Omental fat pad (tissue), 4 donors: ENCODE results near the gene RHOC. TPM values are rescaled to one million over a fixed set of nuclear protein-coding genes. Genes with fewer than 3 reads are reported as not detected.

ENCODE experiments used
- ATAC-seq: fragments of 150-250 bp; one replicate; pipeline ENCODE4 v1.9.1; 2016; ENCODE audit warnings: mild to moderate bottlenecking, moderate library complexity; ENCODE audit not compliant: low FRiP score
- DNase-seq: peaks from one replicate; pipeline ENCODE4 v3.0.0-alpha.2; 2019; ENCODE audit warnings: low spot score
- total RNA-seq, 4 donors: library from RNA; depleted of rRNA; stranded (reverse); fragments of >200 nt; gene quantifications; one replicate each; pipeline ENCODE4 v1.1.0, GENCODE V29; 2016
- TF ChIP-seq, protein P1 (sequence below), 3 donors: fragments of 450-650 bp; IDR thresholded peaks; one replicate each; pipeline ENCODE4 v1.5.1; 2016 to 2017; ENCODE audit warnings: antibody characterized with exemption in 3 of 3, mild to moderate bottlenecking in 3 of 3, moderate library complexity in 2 of 3

RHOC gene
- total RNA-seq, result 100 to 1,000 TPM; 219 to 307 (median 299) TPM

DNA sequence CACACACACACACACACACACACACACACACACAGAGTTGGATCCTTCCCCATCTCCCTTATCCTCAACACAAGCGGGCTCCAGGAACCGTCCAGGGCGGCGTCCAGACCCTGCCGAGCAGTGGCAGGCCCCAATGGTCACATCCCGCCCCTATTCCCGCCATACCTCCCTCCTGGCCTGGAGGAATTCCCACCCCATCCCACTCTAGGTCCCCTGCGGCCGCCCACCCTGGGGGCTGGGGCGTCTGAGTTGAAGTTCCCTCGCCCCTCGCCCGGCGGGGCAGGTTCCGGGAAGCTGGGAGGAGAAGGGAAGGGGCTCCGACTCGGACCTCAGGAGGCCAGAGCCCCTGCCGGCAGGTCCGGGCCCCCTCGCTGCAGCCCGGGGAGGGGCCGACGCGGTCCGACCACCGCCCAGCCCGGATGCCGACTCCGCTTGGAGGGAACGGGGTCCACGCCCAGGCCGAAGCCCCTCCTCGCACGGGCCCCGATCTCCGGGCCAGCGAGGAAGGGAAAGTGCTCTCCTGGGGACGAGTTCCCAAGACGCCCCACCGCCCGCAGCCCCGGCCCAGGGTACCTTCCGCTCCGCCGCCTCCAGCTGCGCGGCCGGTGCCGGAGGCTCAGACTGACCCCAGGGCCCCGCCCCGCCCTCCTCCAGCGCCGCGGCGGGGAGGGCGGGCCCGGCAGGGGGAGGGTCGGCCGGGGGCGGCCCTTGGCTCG lies at the start of gene RHOC:
TSS of gene RHOC (minus strand) at position 623 of the 716 bp plus-strand sequence. CDS start 3,328 bp downstream, outside the sequence.
- DNase-seq (no peak), ATAC-seq (peak; percentile 66)
- TF ChIP-seq, protein P1, sequence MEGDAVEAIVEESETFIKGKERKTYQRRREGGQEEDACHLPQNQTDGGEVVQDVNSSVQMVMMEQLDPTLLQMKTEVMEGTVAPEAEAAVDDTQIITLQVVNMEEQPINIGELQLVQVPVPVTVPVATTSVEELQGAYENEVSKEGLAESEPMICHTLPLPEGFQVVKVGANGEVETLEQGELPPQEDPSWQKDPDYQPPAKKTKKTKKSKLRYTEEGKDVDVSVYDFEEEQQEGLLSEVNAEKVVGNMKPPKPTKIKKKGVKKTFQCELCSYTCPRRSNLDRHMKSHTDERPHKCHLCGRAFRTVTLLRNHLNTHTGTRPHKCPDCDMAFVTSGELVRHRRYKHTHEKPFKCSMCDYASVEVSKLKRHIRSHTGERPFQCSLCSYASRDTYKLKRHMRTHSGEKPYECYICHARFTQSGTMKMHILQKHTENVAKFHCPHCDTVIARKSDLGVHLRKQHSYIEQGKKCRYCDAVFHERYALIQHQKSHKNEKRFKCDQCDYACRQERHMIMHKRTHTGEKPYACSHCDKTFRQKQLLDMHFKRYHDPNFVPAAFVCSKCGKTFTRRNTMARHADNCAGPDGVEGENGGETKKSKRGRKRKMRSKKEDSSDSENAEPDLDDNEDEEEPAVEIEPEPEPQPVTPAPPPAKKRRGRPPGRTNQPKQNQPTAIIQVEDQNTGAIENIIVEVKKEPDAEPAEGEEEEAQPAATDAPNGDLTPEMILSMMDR (IDR thresholded peaks at IDR 0.05), result no peak

DNA sequence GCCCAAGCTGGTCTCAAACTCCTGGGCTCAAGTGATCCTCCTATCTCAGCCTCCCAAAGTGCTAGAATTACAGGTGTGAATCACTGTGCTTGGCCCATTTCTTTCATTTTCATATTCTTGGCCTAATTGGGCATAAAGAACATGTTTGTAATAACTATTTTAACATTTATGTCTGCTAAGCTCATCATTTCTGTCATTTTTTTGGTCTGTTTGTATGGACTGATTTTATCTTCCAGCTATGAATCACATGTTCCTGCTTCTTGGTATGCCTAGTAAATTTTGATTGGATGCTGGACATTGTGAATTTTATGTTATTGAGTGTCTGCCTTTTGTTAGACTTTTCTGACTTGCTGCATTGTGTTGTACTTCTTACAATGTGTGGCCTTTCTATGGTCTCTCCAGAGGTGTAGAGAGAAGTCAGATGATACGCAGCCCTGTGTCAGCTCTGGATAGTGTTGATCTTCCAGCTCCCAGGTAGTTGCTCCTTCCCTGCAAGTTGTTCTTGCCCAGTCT lies 47.2 kb upstream of the RHOC start:
- DNase-seq (no peak), ATAC-seq (no peak)
- TF ChIP-seq, protein P1 (IDR thresholded peaks at IDR 0.05), result no peak

DNA sequence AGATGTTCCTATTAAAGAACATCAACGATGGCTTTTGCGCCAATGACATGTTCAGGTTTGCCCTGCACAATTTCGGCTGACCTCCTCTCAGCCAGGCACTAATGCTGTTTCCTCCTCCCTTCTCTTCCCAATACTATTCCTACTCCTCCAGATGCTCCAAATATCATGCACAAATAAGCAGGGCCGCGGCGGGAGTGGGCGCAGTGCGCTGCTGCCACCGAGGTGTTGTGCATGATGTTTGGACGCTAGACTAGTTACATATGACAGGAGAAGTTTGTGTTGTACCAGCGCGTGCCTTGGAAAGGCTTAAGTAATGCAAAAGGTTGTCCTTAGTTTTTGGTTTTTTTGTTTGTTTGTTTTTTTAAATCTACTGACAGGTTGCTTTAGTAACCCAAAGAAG lies 41.5 kb upstream of the RHOC start:
- DNase-seq (no peak), ATAC-seq (no peak)
- TF ChIP-seq, protein P1 (IDR thresholded peaks at IDR 0.05), result no peak

DNA sequence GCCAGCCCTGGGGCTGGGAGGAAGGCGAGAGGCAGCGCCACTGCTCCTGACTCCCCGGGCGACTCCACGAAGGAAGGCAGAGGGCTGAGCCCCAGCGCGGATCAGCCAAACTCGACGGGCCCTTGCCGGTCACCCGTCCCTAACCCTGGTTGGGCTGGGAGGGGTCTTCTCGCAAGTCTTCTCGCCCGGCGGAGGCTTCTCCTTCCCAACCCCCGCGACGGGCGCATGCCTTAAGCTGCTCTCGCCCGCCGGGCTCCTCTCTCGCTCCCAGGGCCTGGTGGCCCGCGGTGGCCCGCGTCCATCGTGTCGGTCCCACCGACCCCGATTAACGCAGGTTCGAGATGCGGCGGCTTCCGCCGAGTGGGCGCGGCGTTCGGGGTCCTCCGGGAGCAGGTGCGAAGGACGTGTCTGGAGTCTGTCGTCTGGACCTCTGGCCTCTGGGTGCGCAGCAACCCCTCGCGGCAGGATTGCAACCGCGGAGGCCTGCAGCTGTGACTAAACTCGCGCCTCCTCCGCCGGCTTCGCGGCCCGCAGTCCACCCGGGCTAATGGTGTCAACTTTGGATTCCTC lies 37.2 kb upstream of the RHOC start:
- DNase-seq, result no peak
- TF ChIP-seq, protein P1 (IDR thresholded peaks at IDR 0.05), result no peak
- peak; percentile 76 for ATAC-seq

DNA sequence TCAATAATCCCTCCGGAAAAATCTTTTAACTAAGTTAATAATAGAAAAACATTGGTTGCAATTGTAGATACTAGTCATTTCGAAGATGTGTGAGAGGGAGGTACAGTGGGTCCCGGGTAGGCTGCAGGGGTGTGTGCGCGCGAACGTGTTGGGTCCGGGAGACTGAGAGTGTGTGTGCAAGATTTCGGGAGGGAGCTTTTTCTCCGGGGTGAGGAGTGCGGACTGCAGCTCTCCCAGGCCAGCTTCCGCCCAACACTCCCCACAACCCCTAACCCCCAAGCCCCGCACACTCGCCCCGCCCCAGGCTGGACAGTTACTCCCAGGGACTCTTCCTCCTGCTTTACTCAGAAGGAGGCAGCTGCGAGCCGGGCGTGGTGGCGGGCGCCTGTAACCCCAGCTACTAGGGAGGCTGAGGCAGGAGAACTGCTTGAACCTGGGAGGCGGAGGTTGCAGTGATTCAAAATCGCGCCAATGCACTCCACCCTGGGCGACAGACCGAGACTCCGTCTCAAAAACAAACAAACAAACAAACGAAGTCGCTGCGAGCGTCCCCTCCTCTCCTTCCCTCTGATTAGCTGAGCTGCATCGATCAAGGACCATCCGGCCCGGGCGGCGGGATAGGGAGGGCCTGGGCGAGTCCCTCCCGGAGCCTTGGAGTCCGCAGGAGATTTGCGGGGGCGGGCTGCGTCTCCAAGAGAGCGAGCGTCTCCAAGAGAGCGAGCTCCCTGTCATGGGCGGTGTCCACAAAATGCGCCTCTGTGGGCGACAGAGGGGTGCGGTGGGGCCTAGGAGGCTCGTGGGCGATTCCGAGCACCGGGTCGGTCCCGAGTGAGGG lies 36.5 kb upstream of the RHOC start:
- ATAC-seq (peak; percentile 67), DNase-seq (no peak)
- TF ChIP-seq, protein P1 (IDR thresholded peaks at IDR 0.05), result no peak

DNA sequence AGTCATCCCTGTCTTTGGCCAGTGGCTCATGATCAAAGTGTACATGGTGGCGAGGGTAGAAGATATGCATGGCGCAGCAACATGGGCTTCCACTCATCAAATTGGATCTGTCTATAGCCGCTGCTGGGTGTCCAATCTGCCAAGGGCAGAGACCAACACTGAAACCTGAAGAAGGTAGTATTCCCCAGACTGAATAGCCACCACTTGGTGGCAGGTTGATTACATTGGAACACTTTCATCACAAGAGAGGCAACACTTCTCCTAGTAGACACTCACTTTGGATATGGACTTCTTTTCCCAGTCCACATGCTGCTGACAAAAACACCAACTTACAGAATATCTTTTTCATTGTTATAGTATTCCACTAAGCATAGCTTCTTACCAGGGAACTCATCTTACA lies 30.6 kb upstream of the RHOC start:
- ATAC-seq, result no peak
- TF ChIP-seq, protein P1 (IDR thresholded peaks at IDR 0.05), result no peak
- DNase-seq, result no peak
